ENCODE measurements around the gene TMEM217. TPM values are rescaled to one million over a fixed set of nuclear protein-coding genes. Genes with fewer than 3 reads are reported as not detected.

The TMEM217 gene
- total and polyA plus RNA-seq, 8 donors, result 2.1 to 5.3 (median 2.5) TPM

DNA sequence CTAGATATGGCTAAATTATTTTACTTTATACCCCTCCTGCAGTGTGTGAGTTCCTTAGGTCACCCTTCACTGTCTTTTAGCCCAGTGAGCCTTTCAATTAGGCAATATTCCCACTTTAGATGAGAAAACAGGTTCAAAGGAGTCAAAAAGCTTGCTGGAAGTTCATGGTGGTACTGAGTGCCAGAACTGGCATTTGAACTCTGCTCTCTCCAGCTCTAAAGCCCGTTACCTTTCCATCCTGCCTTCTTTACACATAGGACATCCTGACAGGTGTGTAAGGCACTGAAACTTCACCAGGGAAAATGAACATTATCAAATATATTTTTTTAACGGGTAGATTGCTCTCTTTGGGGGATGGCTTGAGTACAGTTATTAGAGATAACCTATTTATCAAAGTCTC, 11.2 kb upstream of the TMEM217 start:
- DNase-seq, result no peak
- TF ChIP-seq CTCF (IDR thresholded peaks at IDR 0.05), result no peak
- Histone ChIP-seq H3K27ac (no peak overlapping the region), H3K27me3 (no peaks in the 10 kb centered on the region), H3K4me3 (no peak overlapping the region), H3K4me1 (peaks cover 0 to 5% of the 10 kb centered on the region in 2 donors), H3K36me3 (peaks cover 0 to 15% of the 10 kb centered on the region in 2 donors), H3K9me3 (peaks cover 0 to 3% of the 10 kb centered on the region in 2 donors)
- ATAC-seq, result no peak
- intact Hi-C loops (cut with DNase I), result no loop called here

DNA sequence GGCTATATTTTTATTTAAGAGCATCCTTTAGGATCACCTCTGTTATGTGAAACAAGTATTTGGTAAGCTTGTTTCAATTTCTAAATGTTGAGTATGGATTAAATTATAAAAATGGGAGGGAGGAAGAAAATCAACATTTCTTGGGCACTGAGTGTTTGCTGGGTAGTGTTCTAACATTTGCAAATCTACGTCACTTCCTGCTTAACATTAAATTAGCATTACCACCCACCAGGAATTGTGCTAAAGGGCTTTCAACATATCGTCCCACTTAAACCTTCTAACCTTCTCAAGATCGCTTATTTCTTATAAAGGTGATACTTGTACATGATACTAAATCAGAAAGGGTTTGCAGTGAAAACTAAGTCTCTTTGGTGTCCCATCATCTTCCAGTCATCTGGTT, 7.9 kb upstream of the TMEM217 start:
- intact Hi-C loops (cut with DNase I), result no loop called here
- H3K4me1 ChIP-seq, result peaks cover 0 to 9% of the 10 kb centered on the region in 2 donors
- DNase-seq (no peak), ATAC-seq (no peak)
- H3K27me3 ChIP-seq, result no peaks in the 10 kb centered on the region
- H3K27ac ChIP-seq, result no peak overlapping the region
- H3K36me3 ChIP-seq, result peaks cover 0 to 12% of the 10 kb centered on the region in 2 donors
- TF ChIP-seq CTCF (IDR thresholded peaks at IDR 0.05), result no peak
- H3K4me3 ChIP-seq, result no peak overlapping the region
- H3K9me3 ChIP-seq, result peaks cover 0 to 3% of the 10 kb centered on the region in 2 donors

- DNase-seq (no peak), ATAC-seq (no peak)
- H3K4me3 ChIP-seq, result no peak overlapping the region
- H3K27me3 ChIP-seq, result no peaks in the 10 kb centered on the region
- TF ChIP-seq CTCF (IDR thresholded peaks at IDR 0.05), result no peak
- intact Hi-C loops (cut with DNase I), result no loop called here
- peaks cover 0 to 3% of the 10 kb centered on the region in 2 donors for H3K9me3 ChIP-seq
- H3K27ac ChIP-seq, result no peak overlapping the region
- H3K4me1 ChIP-seq, result peaks cover 0 to 16% of the 10 kb centered on the region in 2 donors
- peaks cover 0 to 6% of the 10 kb centered on the region in 2 donors for H3K36me3 ChIP-seq
Observed at GRCh38 chr6:37265001-37265400, 7.1 kb upstream of the TMEM217 start.

DNA sequence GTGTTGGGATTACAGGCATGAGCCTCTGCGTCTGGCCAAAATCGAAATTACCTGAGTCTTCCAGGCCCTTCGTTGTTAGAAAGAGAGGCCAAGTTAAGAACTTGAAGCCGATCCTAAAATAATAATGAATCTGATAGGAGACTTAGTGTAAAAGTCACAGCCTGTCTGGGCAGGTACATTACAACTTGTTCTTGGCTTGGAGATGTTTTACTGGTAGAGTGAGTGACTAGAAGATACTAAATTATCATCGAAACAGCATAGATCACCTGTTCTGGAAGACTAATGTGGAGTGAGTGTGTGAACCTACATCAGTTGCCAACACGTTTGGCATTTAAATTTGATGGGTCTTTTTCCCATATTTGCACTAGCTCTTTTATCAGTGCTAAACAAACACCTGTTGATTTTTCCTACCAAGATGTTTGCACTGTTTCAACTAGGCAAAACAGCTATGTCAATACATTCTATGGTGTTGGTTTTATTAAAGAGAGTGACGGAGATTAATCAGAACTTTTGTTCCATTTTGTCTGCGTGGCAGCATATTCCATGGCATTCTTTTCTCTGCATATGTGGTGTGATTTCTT, 4.6 kb upstream of the TMEM217 start:
- H3K9me3 ChIP-seq, result peaks cover 0 to 3% of the 10 kb centered on the region in 2 donors
- ATAC-seq, result no peak
- peaks cover 6 to 34% of the 10 kb centered on the region in 2 donors for H3K4me1 ChIP-seq
- intact Hi-C loops (cut with DNase I), result no loop called here
- TF ChIP-seq CTCF (IDR thresholded peaks at IDR 0.05), result no peak
- no peak overlapping the region for H3K4me3 ChIP-seq
- no peaks in the 10 kb centered on the region for H3K27me3 ChIP-seq
- H3K27ac ChIP-seq, result no peak overlapping the region
- no peak for DNase-seq
- no peaks in the 10 kb centered on the region for H3K36me3 ChIP-seq

DNA sequence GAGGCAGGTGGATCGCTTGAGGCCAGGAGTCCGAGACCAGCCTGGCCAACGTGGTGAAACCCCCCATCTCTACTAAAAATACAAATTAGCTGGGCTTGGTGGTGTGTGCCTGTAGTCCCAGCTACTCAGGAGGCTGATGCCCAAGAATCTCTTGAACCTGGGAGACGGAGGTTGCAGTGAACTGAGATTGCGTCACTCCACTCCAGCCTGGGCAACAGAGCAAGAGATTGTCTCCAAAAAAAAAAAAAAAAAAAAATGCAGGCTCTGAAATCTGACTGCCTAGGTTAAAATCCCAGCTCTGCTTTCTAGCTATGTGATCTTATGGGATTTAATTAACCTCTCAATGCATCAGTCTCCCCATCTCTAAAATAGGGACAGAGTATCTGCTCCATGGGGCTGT, 3.3 kb upstream of the TMEM217 start:
- H3K9me3 ChIP-seq, result no peaks in the 10 kb centered on the region
- H3K36me3 ChIP-seq, result no peaks in the 10 kb centered on the region
- TF ChIP-seq CTCF (IDR thresholded peaks at IDR 0.05), result no peak
- no peak overlapping the region for H3K4me3 ChIP-seq
- no peak overlapping the region for H3K27ac ChIP-seq
- intact Hi-C loops (cut with DNase I), result no loop called here
- H3K4me1 ChIP-seq, result peaks cover 6 to 45% of the 10 kb centered on the region in 2 donors
- ATAC-seq (no peak), DNase-seq (no peak)
- no peaks in the 10 kb centered on the region for H3K27me3 ChIP-seq
